BLaER1 treated with 17β-estradiol and CSF1 and Interleukin-3, amounts not matched to agents 10 nM and 100 nM (cell line): ENCODE results near the gene PLAU.

Source experiments
- H3K27ac ChIP-seq, 11 experiments: shearing (Covaris generic); formaldehyde crosslinking; 2 replicates each; pipeline ENCODE4 v1.8.1; 2022
- H3K27me3 ChIP-seq, 11 experiments: shearing (Covaris generic); formaldehyde crosslinking; 2 replicates each; pipeline ENCODE4 v1.8.1; 2022
- H3K36me3 ChIP-seq, 11 experiments: shearing (Covaris generic); formaldehyde crosslinking; 2 replicates each; pipeline ENCODE4 v1.8.1; 2022
- H3K4me1 ChIP-seq, 10 experiments: shearing (Covaris generic); formaldehyde crosslinking; 2 replicates each; pipeline ENCODE4 v1.8.1; 2022
- H3K4me2 ChIP-seq, 11 experiments: shearing (Covaris generic); formaldehyde crosslinking; 2 replicates each; pipeline ENCODE4 v1.8.1; 2022
- H3K4me3 ChIP-seq, 10 experiments: shearing (Covaris generic); formaldehyde crosslinking; 2 replicates each; pipeline ENCODE4 v1.8.1; 2022
- H3K9ac ChIP-seq, 11 experiments: shearing (Covaris generic); formaldehyde crosslinking; 2 replicates each; pipeline ENCODE4 v1.8.1; 2022
- H3K9me3 ChIP-seq, 11 experiments: shearing (Covaris generic); formaldehyde crosslinking; replicated peaks in 1 of 11; 2 replicates each; pipeline ENCODE4 v1.8.1; 2022
- H4K20me1 ChIP-seq, 11 experiments: shearing (Covaris generic); formaldehyde crosslinking; 2 replicates each; pipeline ENCODE4 v1.8.1; 2022
- Cebpa-rat ChIP-seq, 11 experiments: shearing (Covaris generic); IDR thresholded peaks; 2 replicates each; pipeline ENCODE4 v1.8.1; 2022

PLAU gene

GRCh38 chr10:73899423-73899822, 11.5 kb upstream of the PLAU start:
- H3K4me2 ChIP-seq: peak overlapping the region; percentile 40 to 73 (median 58)
- H3K4me1 ChIP-seq: peaks cover 16 to 77% (median 31%) of the 10 kb centered on the region in 10 experiments
- H3K27ac ChIP-seq: peak overlapping the region in 3 of 11 experiments; percentile 3 to 46 (median 5); a peak in 3 of 22 replicates

GRCh38 chr10:73900064-73900463, 10.9 kb upstream of the PLAU start:
- H3K4me2 ChIP-seq: peak overlapping the region; percentile 40 to 73 (median 58); a peak in 21 of 22 replicates
- H3K27ac ChIP-seq: peak overlapping the region in 2 of 11 experiments; percentile 3 to 46; a peak in 2 of 22 replicates
- peaks cover 11 to 77% (median 27%) of the 10 kb centered on the region in 10 experiments for H3K4me1 ChIP-seq
- H4K20me1 ChIP-seq: no peaks in the 10 kb centered on the region
- no peak overlapping the region; a peak in 2 of 22 replicates for H3K9ac ChIP-seq
- no peaks in the 10 kb centered on the region for H3K9me3 ChIP-seq
- H3K36me3 ChIP-seq: no peaks in the 10 kb centered on the region
- H3K27me3 ChIP-seq: no peaks in the 10 kb centered on the region
- no peak overlapping the region for H3K4me3 ChIP-seq
- no peak for TF ChIP-seq Cebpa-rat (IDR thresholded peaks at IDR 0.05)

More at GRCh38 chr10:73899423-73899822, 11.5 kb upstream of the PLAU start:
- no peak overlapping the region for H3K4me3 ChIP-seq
- H3K27me3 ChIP-seq: no peaks in the 10 kb centered on the region
- TF ChIP-seq Cebpa-rat (IDR thresholded peaks at IDR 0.05): no peak
- H3K9ac ChIP-seq: no peak overlapping the region; a peak in 2 of 22 replicates
- H4K20me1 ChIP-seq: no peaks in the 10 kb centered on the region
- no peaks in the 10 kb centered on the region for H3K36me3 ChIP-seq
- H3K9me3 ChIP-seq: no peaks in the 10 kb centered on the region

GRCh38 chr10:73901261-73901660, 9.7 kb upstream of the PLAU start:
- peaks cover 11 to 86% (median 39%) of the 10 kb centered on the region in 10 experiments for H3K4me1 ChIP-seq
- no peak overlapping the region for H3K27ac ChIP-seq
- H4K20me1 ChIP-seq: no peaks in the 10 kb centered on the region
- H3K9me3 ChIP-seq: no peaks in the 10 kb centered on the region
- no peaks in the 10 kb centered on the region for H3K27me3 ChIP-seq
- H3K9ac ChIP-seq: no peak overlapping the region
- H3K36me3 ChIP-seq: no peaks in the 10 kb centered on the region
- 0 out of 22 replicates have a peak, but pooled peaks of 1 of the 11 experiments have one; percentile 9 for TF ChIP-seq Cebpa-rat (IDR thresholded peaks at IDR 0.05)
- H3K4me2 ChIP-seq: peak overlapping the region in 3 of 11 experiments; percentile 25 to 73 (median 71); a peak in 2 of 22 replicates
- no peak overlapping the region for H3K4me3 ChIP-seq

- Histone ChIP-seq H3K27me3 (no peaks in the 10 kb centered on the region), H3K9me3 (no peaks in the 10 kb centered on the region), H3K4me1 (peaks cover 22 to 95% (median 50%) of the 10 kb centered on the region in 10 experiments), H3K27ac (peak overlapping the region in 1 of 11 experiments; percentile 28; a peak in 2 of 22 replicates), H4K20me1 (no peaks in the 10 kb centered on the region), H3K9ac (no peak overlapping the region; a peak in 1 of 22 replicates), H3K4me2 (peak overlapping the region in 6 of 11 experiments; percentile 30 to 73 (median 54); a peak in 11 of 22 replicates), H3K4me3 (no peak overlapping the region), H3K36me3 (no peaks in the 10 kb centered on the region)
- no peak for TF ChIP-seq Cebpa-rat (IDR thresholded peaks at IDR 0.05)
These were observed 8.6 kb upstream of the PLAU start for GRCh38 chr10:73902351-73902750.

- TF ChIP-seq Cebpa-rat (IDR thresholded peaks at IDR 0.05): no peak
- Histone ChIP-seq H3K9ac (peak overlapping the region in 6 of 11 experiments; percentile 54 to 96 (median 89); a peak in 5 of 22 replicates), H3K4me2 (peak overlapping the region in 8 of 11 experiments; percentile 89 to 99 (median 95); a peak in 17 of 22 replicates), H3K27ac (peak overlapping the region in 9 of 11 experiments; percentile 79 to 99 (median 96); a peak in 17 of 22 replicates), H3K27me3 (no peaks in the 10 kb centered on the region), H3K36me3 (no peaks in the 10 kb centered on the region), H3K4me3 (no peak overlapping the region; a peak in 1 of 20 replicates), H4K20me1 (no peaks in the 10 kb centered on the region), H3K9me3 (no peaks in the 10 kb centered on the region), H3K4me1 (peaks cover 42 to 96% (median 63%) of the 10 kb centered on the region in 10 experiments)
These were observed 5.5 kb upstream of the PLAU start for GRCh38 chr10:73905256-73906020.

- Histone ChIP-seq H4K20me1 (peaks cover 0 to 3% (median 0%) of the 10 kb centered on the region in 11 experiments; a peak in 3 of 22 replicates), H3K9me3 (no peaks in the 10 kb centered on the region), H3K36me3 (no peaks in the 10 kb centered on the region), H3K4me3 (peak overlapping the region in 2 of 10 experiments; percentile 10 to 31; a peak in 2 of 20 replicates), H3K4me2 (peak overlapping the region; percentile 89 to 99 (median 95)), H3K9ac (peak overlapping the region; percentile 59 to 96 (median 89); a peak in 21 of 22 replicates), H3K4me1 (peaks cover 50 to 90% (median 69%) of the 10 kb centered on the region in 10 experiments), H3K27ac (peak overlapping the region; percentile 79 to 99 (median 92)), H3K27me3 (no peaks in the 10 kb centered on the region)
- no peak for TF ChIP-seq Cebpa-rat (IDR thresholded peaks at IDR 0.05)
These were observed 4.1 kb upstream of the PLAU start for GRCh38 chr10:73906524-73907447.

GRCh38 chr10:73907841-73908517, 3.0 kb upstream of the PLAU start:
- H3K4me1 ChIP-seq: peaks cover 62 to 90% (median 73%) of the 10 kb centered on the region in 10 experiments
- H3K27ac ChIP-seq: peak overlapping the region; percentile 81 to 99 (median 92)
- no peaks in the 10 kb centered on the region for H3K9me3 ChIP-seq
- H3K4me3 ChIP-seq: peak overlapping the region in 8 of 10 experiments; percentile 3 to 90 (median 72); a peak in 9 of 20 replicates
- peak overlapping the region; percentile 89 to 99 (median 95) for H3K4me2 ChIP-seq
- peaks cover 0 to 6% (median 2%) of the 10 kb centered on the region in 11 experiments; a peak in 8 of 22 replicates for H4K20me1 ChIP-seq
- no peaks in the 10 kb centered on the region for H3K27me3 ChIP-seq
- peak; percentile 73 to 95 (median 91); a peak in 21 of 22 replicates for TF ChIP-seq Cebpa-rat (IDR thresholded peaks at IDR 0.05)
- H3K36me3 ChIP-seq: peaks cover 2 to 7% (median 4%) of the 10 kb centered on the region in 11 experiments; a peak in 17 of 22 replicates
- H3K9ac ChIP-seq: peak overlapping the region; percentile 77 to 96 (median 89); a peak in 21 of 22 replicates
